HTERT RPE-1 (cell line): ENCODE measurements around the gene MAD1L1.
"Not testable (repeated sequence)": the region's sequence is repeated elsewhere in the genome, so short reads cannot be mapped to it uniquely, and the experiment has no call there.

Experiments
- in situ Hi-C: fragments of 300-500 bp; cut with MboI; formaldehyde crosslinking; loops from 4 replicates; pipeline ENCODE4 v1.14.3; 2020; ENCODE audit warnings: low sequenced_read_pairs

MAD1L1 gene

DNA sequence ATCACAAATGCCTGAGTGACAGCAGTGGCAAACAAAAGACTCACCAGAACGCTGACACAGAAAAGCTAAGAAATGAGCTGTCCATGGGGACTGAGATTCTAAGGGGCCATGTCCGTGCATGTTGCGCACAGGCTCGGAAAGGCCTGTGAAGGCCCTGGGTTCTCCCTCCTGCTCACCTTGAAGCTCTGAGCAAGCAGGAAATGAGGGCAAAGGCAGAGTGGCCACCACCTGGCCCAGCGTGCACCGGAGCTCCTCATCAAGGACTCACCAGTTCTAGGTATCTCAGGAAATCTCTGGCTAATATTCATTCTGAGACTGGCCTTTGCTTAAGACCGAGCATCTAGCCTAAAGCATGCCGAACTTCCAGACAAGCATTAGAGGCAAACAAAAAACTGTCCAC lies 52.7 kb downstream of the MAD1L1 start:
- in situ Hi-C loops: no loop called here

DNA sequence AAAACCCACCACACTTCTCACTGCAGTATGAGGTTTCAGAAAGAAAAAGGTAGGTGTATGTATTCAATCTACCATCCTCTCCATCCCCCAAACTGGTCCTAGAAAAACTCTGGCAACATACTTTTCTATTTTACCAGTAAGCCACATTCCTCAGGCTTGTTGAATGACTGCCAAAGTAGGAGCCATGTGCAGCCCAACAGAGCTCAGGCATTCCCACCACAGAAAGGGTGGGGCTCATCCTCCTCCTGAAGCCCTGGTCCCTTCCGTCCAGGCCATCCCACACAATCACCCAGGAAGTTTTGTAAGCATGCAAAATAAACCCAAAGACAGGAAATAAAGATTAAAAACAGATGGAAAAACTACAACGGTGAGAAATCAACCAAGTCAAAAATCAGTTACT lies 57.2 kb downstream of the MAD1L1 start:
- in situ Hi-C loops: no loop called here

DNA sequence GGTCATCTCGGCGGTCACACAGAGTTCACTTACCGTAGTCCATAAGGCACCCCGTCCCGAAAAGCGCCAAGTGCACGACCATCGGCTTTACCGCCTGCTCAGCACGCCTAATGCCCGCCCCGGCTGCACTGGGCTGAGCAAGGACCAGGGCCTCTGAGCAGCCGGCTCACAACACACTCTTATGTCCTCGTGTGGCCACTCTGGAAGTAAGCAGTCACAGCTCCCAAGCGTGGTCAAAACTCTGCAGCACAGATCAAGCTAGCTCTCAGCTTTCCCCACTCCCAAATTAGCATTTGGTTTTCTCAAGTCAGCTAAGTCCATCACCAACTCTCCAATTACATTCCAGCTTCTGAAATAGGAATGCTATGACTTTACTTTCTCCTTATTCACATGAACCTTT lies 57.7 kb downstream of the MAD1L1 start:
- in situ Hi-C loops: no loop called here

DNA sequence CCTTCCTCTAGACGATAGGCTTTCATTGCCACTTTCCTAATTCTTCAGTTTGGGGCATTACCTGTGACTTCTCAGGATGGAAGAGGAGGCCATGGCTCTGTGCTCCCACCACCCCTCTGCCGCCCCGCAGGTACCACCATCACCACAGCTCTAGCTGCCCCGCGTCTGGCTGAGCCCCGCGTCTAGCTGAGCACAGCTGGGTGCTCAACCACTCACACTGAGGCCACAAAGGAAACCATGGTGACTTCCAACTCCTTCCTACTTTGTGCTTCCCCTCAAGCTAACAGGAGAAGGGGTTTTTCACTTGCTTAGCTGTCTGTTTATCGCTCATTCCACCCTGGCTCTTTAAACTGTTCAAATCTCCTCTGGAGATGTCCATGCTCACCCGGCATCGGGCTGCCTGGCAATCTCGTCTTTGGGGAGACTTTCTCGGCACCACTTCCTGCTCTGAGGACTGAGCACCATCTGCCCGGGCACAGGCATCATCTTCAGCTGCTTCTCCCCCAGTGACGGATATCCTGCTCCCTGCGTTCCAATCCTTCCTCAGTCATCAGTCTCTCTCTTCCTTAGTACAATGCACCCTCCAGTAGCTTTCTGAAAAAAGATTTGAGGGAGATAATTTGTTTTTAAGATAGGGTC lies 59.4 kb downstream of the MAD1L1 start:
- in situ Hi-C loops: no loop called here

DNA sequence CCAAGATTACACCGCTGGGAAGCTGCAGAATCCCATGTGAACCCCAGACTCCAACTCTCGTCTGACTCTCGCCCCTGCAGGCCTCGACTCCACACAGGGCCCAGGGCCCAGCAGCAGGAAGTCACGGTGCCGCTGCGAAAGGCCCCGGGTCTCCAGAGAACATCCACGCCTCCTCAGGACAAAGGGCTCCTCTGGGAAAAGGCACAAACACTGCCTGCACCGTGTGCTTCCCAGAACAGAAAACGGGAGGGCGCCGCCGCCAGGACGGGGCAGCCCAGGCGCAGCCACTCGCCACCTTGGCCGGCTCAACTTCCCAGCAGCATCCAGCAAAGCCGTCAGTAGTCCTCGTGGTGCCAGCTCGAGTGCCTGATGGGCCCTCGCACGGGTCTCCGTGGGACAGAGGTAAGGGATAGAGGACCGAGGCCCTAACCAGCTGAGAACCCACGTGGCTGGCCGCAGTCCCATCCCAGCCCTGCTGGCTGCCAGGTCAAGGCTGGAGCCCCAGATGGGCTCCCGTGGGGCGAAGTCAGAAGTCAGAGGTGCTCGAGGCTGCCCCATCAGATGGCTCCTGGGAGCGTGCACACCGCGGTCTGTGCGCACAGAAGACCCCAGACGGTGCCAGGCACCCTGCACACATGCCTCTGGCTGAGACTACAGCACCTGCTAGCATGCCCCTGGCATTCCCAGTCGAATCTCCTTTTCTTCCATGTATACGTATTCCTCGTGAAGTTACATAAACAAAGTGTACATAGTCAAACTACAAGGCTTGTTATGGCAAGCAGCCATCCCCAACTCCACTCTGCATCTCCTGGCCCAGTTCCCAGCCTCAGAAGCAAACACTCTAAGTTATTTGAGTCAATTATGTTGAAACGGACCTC lies 60.2 kb downstream of the MAD1L1 start:
- in situ Hi-C loops: no loop called here

DNA sequence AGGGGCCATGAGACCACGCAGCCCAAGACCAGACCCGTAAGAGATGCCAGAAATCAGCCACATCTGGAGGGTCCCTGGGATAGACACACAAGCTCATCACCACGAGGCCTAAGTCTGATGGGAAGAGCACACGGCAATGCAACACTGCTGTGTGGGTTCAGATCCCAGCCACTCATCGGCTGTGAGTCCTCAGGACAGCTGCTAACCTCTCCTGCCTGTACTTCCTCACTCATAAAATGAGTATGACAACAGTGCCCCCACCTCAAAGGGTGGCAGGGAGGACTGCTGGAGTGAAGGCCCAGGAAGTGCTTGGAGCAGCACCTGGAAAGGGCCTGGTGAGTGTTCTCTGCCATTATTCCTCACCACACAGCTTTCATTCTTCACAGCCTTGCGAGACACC lies 60.9 kb downstream of the MAD1L1 start:
- in situ Hi-C loops: no loop called here

DNA sequence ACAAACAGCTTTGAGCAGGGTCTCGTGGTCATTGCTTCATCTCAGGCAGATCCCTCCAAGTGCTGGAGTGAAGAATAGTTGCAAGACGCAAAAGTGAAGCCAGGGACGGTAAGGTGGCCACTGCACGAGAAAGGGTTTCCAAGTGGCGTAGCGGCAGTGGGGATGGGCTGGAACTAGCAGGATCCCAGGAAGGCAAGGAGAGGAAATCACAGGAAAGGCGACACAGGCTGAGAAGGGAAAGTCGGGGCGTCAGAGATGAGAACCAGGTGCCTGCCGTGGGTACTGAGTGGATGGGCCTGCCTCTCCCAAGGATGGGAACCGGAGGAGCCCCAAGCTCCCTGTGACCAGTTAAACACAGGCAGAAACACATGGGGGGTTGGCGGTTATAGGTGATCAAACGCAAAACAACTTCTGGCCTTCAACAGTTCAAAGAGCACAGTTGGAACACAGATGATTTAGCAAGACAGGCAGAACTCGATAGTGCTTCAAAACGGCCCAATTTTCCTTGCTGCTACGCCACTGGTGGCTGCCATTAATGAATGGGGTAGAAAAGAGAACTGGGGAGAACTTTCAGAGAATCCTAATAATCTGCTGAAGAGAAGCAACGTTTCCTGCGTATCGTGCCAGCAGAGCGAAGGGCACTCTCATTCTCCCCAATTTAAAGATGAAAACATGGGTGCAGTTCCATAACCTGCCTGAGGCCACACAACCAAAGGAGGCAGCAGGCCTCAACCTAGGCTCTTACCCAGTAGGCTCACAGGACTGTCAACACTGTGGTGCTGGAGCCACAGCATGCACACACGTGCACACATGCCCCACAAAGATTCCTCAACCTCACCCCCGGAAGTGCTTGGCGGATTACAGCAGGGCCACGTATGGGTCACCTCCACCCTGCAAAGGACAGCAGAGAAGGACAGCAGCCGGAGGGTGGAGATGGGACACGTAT lies 61.9 kb downstream of the MAD1L1 start:
- in situ Hi-C loops: no loop called here

DNA sequence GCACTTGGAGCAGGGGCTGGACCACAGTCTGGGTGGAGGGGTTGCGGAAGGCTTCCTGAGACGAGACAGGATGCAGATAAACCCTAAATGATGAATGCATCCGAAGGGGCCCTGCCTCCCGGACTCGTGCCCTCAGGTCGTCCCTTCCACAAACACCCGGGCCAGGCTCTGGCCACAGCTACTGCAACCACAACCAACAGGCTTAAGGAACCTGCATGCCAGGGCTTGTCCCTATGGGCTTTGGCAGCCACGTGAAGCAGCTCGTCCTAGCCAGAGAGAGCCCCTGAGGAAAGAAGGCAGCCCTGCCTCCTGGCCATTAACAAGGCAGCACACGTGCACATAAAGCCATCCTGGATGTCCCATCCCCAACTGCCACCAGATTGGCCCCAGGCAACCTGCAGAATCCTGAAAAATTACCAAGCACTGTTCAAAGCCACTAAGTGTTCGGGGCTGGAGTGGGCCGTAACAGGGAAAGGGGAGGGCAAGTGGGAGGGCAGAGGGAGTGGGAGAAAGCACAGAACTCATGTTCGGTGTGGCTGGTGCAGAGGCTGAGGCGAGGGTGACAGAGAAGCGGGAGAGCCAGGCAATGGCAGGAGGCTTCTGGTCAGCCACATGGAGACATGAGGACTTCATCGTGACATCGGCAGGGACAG lies 62.7 kb downstream of the MAD1L1 start:
- in situ Hi-C loops: no loop called here

DNA sequence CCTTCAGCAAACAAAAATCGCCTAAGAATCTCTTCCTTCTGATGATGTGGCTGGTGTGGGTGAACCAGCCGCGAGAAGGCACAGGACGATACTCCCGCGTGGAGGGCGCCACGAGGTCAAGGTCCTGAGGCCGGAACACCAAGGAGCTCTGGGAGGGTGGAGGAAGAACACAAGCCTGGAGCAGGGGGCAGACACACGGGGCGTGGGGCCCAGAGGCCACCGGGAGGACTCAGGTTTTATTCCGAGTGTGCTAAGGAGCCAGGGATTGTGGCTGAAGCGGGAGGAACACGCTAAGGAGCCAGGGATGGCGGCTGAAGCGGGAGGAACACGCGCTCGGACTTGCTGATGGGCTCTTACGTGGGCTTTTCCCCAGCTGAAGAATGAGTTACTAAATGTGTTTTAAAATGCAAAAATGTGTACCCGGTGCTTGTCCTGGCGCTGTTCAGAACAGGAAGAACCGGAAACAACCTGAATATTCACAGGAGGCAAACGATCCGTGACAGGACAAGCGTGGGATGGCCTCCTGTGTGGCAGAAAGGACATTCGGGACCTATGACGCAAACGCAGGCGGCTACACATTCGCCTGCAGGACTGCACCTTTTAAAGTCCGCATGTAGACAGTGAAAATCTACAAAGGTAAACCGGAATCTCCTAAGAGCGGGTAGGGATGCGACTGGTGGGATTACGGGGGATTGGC lies 64.0 kb downstream of the MAD1L1 start:
- in situ Hi-C loops: no loop called here

DNA sequence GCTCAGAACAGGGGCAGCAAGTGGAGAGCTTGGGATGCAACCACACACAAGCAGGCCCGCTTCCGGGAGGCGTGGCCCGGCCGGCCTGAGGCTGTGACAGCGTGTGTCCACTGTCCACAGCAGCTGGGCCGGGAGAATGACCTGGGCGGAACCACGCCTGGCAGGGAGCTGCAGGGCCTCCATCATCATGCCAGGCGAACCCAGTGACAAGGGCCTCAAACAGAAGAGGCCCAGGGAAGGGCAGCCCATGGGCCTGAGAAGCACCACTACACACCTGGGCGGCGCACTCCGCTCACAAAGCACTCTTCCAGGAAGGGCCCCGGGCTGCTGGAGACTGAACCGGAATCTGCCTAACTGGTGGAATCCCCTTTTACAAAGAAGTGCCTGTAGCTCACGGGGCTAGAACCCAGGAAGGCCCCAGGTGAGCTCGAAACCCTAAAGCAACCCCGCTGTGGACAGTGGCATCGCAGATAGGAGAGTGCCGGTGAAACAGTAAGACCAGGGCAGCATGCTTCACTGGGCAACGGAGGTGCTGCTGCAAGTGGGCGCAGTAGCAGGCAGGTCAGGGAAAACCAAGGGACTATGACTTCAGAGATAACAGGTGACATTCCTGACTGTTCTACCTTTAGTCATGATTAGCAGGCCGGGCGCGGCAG lies 66.0 kb downstream of the MAD1L1 start:
- in situ Hi-C loops: no loop called here

DNA sequence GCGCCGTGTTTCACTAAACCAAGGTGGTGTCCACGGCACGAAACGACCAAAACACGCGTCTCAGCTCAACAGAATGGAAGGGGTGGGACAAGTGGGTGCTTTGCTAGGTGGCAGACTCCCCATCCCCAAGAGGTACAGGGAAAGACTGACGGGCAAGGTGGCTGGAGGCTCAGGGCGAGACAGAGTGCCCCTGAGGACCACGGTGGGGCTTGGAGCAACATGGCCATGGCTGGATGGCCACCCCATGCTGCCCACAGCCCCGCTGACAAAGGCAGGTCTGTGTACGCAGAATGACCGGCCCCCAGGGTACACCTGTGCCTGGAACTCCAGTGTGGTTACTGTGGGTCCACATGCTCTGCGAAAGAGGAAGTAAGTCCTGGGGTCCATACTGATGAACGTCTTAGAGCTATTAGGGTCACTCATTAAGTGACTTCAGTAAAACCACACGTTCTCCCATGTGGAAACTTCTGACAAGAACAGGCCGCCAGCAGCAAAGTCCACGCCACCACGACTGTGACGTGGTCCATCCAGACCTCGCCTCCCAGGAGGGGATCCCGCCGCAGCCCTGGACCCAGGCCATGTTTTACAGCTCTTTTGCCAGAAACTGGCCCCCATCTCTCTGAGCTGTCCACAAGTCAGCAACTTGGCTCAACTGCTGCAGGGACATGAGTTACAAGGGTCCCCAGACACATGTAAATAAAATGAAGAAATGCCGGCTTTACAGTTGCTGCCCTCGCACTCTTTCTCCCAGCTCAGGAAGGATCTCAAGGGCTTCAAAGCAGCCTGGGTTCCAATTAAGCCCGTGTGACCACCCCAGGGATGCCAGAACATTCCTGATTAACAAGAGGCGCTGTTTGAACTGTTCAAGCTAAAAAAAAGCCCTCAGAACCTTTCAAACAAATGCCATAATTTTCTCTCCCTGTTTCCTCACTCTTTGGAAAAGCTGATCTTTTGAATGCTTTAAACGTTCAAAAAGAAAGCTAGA lies 66.8 kb downstream of the MAD1L1 start:
- in situ Hi-C loops: no loop called here

DNA sequence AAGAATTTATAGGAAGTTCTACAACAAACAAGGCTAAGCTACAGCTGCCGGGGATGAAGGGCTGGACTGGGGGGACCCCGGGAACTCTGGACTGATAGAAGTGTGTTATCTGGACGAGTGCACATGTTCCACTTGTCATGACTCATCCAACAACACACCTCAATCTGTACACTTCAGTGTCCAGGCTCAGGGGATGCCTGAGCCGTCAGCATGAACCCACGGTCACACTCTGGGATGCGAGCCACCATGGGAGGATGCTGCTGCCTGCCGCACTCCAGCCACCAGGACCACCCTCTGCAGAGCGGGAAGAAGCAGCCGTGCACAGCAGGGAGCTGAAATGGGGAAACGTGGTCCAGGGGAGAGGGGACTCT lies 67.5 kb downstream of the MAD1L1 start:
- in situ Hi-C loops: no loop called here

DNA sequence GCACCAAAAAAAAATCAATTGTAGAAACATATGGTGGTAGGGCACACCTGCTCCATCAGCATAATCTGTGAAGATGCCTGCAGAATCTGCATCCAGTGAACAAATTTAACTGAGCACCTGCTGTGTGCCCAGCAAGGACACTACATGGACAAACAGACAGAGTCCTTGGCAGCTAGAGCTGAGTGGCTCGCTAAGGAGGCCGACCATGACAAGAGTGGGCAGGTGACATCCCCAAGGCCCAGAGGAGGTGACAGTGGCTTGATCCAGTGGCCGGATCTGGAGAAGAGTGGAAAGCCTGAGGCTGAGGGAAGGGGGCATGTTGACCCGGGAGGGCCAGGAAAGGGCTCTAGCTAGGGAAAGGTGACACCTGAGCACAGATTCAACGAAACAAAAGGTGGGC lies 68.1 kb downstream of the MAD1L1 start:
- in situ Hi-C loops: no loop called here

DNA sequence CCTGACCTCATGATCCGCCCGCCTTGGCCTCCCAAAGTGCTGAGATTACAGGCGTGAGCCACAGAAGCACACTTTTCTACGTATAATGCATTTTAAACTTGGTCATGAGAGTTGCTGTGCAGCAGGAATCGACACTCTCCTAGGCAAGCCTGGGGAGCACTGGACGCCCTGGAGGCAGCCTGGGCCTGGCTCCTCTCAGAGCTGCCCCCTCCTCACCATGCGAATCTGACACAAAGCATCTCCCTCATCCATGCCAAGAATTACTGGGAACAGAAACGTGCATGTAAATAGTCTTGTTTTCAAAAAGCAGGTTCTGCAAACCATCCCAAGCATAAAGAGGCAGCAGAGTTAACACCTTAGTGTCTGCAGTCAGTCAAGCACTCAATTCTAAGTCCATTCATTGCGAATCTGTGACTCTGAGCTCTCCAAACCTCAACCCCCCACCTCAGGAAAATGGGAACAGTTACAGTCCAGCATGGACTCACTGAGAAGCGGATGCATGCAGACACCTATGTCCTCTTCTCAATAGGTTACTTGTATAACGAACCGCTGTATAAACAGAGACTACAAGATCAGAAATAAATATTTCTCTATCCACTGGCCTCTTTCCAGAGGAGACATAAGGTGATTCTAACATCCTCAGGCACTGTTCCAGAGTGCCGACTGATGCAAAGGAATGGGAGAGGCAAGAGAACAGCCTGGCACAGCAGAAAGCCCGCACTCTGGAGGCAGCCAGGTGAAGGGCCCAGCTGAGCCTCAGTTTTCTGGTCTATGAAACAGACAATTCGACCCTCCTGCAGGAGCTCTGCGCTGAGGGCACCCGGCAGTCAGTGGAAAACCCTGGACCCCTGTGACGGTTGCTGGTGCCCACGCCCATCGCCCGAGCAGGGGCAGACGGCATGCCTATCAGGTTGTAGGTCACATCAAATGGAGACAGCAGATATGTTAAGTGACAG lies 68.9 kb downstream of the MAD1L1 start:
- in situ Hi-C loops: no loop called here

DNA sequence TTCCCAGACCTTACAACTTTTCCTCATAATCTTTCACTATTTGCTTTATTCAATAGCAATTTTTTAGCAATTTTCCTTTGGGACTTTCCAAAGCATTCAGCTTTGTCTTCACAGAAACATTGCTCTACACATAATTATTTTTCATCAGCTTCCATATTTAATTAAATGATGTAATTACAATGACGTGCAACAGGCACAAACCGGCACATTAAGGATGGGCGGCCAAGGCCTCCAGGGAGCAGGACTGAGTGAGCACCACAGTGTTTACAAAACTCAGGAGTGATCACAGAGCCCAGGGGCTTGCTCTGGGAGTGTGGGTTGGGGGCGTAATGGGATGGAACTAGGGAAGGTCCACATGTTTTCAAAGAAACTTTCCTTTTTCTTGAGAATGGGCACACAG lies 69.8 kb downstream of the MAD1L1 start:
- in situ Hi-C loops: no loop called here

DNA sequence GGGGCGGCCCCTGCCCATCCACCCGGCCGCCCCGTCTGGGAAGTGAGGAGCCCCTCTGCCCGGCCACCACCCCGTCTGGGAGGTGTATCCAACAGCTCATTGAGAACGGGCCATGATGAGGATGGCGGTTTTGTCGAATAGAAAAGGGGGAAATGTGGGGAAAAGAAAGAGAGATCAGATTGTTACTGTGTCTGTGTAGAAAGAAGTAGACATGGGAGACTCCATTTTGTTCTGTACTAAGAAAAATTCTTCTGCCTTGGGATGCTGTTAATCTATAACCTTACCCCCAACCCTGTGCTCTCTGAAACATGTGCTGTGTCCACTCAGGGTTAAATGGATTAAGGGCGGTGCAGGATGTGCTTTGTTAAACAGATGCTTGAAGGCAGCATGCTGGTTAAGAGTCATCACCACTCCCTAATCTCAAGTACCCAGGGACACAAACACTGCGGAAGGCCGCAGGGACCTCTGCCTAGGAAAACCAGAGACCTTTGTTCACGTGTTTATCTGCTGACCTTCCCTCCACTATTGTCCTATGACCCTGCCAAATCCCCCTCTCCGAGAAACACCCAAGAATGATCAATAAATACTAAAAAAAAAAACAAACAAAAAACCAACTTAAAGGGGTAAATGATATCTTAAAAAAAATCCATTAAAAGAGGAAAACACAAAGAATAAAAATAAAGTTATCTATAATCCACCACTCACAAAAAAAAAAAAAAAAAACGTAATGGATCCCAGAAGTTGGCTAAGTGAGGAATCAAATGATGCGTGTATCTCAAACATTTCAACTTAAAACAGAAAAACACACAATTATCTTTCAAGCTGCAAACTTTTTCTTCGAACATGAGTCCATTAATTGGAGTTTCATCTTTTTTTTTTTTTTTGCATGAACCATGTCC lies 70.5 kb downstream of the MAD1L1 start:
- in situ Hi-C loops: not testable (repeated sequence)

DNA sequence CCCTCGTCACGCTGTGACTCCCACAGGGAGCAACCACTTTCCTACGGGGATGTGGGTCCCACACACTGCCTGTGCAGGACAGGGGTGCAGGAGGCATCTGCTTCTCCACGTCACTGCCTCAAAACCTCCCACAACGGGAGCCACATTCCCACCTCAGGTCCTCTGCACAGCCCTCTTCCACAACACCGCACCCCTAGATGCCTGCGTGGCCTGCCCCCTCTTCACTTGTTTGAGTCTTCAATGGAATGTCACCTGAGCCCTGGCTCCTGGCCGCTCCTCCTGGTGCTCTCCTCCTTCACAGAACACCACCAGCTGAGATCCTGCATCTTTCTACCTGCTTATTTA lies 73.6 kb downstream of the MAD1L1 start:
- in situ Hi-C loops: no loop called here
